Activated T-cell treated with anti-CD3 and anti-CD28 coated beads, Interleukin-2, amount 50 U/mL, for 24 hours (primary cell): Measurements from ENCODE around the gene EFHC1.

Experiments used
- DNase-seq: peaks from one replicate; pipeline ENCODE4 v3.0.0-alpha.2; 2020
- H3K27ac Mint-ChIP-seq: 2 replicates; pipeline ENCODE4 v1.8.0; 2020; ENCODE audit warnings: mild to moderate bottlenecking, mixed read lengths
- H3K27me3 Mint-ChIP-seq: 2 replicates; pipeline ENCODE4 v1.8.0; 2020; ENCODE audit warnings: mixed read lengths
- H3K36me3 Mint-ChIP-seq: 2 replicates; pipeline ENCODE4 v1.8.0; 2020; ENCODE audit warnings: low read depth, mixed read lengths
- H3K4me1 Mint-ChIP-seq: 2 replicates; pipeline ENCODE4 v1.8.0; 2020; ENCODE audit warnings: low read depth, mixed read lengths
- H3K4me3 Mint-ChIP-seq: 2 replicates; pipeline ENCODE4 v1.8.0; 2020; ENCODE audit warnings: mild to moderate bottlenecking, moderate library complexity, mixed read lengths
- H3K9me3 Mint-ChIP-seq: 2 replicates; pipeline ENCODE4 v1.8.0; 2020; ENCODE audit warnings: mixed read lengths

The EFHC1 gene

DNA sequence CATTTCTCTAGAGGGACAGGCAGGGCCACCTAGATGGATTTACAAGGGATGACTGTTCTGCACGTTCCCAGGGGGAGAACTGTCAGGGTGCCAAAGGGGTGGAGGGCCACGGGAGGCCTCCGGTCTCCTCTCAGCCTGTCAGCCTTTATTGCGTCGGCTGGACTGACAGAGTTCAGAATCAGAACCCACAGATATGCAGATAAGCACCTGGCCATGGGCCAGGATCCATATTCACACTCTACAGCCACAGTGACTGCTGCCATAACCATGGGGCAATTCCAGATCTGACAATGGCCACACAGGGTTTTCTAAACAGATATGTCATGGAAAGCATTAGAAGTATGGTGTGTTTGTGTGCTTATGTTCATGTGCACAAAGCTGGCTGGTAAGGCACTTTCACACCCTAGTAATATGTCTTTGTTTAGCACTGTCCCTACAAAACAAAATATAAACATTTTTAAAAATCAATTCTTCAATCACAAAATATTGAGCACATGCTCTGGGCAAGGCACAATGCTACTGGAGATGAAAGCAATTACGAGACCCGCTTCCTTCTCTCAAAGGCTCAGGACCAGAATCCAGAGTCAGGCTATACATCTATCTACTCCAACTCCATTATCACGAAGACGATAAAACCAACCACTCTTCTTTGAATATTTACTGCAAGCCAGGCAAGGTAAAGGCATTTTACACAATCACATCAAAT is 127.7 kb downstream of the EFHC1 start:
- no peak overlapping the region for H3K4me3 Mint-ChIP-seq
- no peaks in the 10 kb centered on the region for H3K27me3 Mint-ChIP-seq
- H3K9me3 Mint-ChIP-seq: no peaks in the 10 kb centered on the region
- no peak overlapping the region for H3K27ac Mint-ChIP-seq
- H3K36me3 Mint-ChIP-seq: no peaks in the 10 kb centered on the region
- no peak for DNase-seq
- H3K4me1 Mint-ChIP-seq: peaks cover 18% of the 10 kb centered on the region

- no peak overlapping the region for H3K27ac Mint-ChIP-seq
These were observed 128.2 kb downstream of the EFHC1 start for GRCh38 chr6:52548353-52548713.

GRCh38 chr6:52548999-52549398 is 128.9 kb downstream of the EFHC1 start:
- Mint-ChIP-seq H3K27me3 (no peaks in the 10 kb centered on the region), H3K9me3 (no peaks in the 10 kb centered on the region), H3K27ac (no peak overlapping the region), H3K4me3 (no peak overlapping the region), H3K36me3 (no peaks in the 10 kb centered on the region), H3K4me1 (peaks cover 24% of the 10 kb centered on the region)
- DNase-seq: no peak

More at GRCh38 chr6:52548353-52548713, 128.2 kb downstream of the EFHC1 start:
- no peaks in the 10 kb centered on the region for H3K27me3 Mint-ChIP-seq
- H3K9me3 Mint-ChIP-seq: no peaks in the 10 kb centered on the region
- H3K36me3 Mint-ChIP-seq: no peaks in the 10 kb centered on the region
- no peak for DNase-seq
- H3K4me3 Mint-ChIP-seq: no peak overlapping the region
- peaks cover 18% of the 10 kb centered on the region for H3K4me1 Mint-ChIP-seq

DNA sequence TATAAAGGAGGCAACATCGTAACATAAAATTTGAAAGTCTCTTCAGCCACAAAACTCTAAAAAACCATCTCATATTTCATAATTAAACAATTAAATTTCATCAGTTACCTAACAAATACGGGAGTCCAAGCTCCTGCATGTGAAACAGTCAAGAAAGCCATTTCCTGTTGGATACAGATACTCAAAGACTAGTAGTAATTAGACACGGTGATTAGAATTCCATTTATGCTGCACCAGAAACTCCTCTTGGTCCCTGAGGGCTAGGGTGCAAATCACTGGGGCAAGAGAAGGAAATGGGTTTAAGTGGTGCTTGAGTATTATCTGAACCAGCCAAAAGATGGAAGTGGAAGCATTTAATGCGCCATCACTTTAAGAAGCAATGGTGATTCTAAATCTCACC is 129.3 kb downstream of the EFHC1 start:
- H3K27me3 Mint-ChIP-seq: no peaks in the 10 kb centered on the region
- H3K4me3 Mint-ChIP-seq: no peak overlapping the region
- no peak for DNase-seq
- no peak overlapping the region for H3K27ac Mint-ChIP-seq
- peaks cover 24% of the 10 kb centered on the region for H3K4me1 Mint-ChIP-seq
- no peaks in the 10 kb centered on the region for H3K9me3 Mint-ChIP-seq
- H3K36me3 Mint-ChIP-seq: no peaks in the 10 kb centered on the region

DNA sequence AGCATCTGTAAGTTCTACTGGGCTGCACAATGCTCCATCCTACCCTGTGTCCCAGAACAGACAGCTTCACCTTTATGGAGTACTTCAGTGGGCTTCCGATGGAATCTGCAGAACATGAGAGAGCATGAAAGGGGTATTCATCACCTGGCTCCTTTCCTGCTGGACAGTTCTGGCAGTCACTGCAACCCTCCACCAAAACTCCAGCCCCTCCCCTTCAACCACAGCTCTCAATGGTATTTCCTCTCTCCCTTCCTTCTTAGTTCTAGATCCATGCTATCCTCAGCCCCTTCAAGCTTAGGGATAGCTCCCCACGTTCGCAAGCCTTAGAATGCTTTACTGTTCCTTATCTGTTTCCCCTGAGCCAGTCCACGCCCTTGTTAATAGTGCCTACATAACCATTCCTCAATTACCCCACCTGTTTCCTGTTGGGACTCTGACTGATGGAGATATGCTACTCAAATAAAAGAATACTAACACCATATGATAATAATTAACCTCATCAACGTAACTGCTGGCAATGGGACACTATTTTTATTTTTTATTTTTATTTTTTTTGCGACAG is 130.0 kb downstream of the EFHC1 start:
- no peak for DNase-seq
- no peak overlapping the region for H3K4me3 Mint-ChIP-seq
- no peaks in the 10 kb centered on the region for H3K27me3 Mint-ChIP-seq
- H3K36me3 Mint-ChIP-seq: no peaks in the 10 kb centered on the region
- H3K4me1 Mint-ChIP-seq: peaks cover 27% of the 10 kb centered on the region
- H3K9me3 Mint-ChIP-seq: no peaks in the 10 kb centered on the region
- no peak overlapping the region for H3K27ac Mint-ChIP-seq

DNA sequence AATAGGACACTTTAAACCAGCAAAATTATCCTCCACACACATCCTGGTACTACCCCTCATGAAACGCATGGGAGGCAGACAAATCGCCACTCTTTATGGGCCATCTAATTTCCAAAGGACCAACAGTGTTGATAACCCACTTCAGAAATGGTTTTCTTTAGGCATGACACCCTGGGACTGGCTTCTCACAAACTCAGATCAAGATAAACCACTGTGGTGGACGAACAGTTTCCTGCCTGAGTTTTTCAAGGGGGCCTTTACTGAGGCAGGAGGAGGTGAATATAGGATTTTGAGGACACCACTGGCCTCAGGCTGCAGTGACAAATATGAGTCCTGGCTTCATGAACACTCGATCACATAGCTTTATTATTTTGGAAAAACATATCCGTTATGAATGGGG is 130.7 kb downstream of the EFHC1 start:
- H3K27me3 Mint-ChIP-seq: no peaks in the 10 kb centered on the region
- H3K4me3 Mint-ChIP-seq: no peak overlapping the region
- no peaks in the 10 kb centered on the region for H3K9me3 Mint-ChIP-seq
- no peak for DNase-seq
- H3K36me3 Mint-ChIP-seq: no peaks in the 10 kb centered on the region
- H3K4me1 Mint-ChIP-seq: peaks cover 27% of the 10 kb centered on the region
- H3K27ac Mint-ChIP-seq: no peak overlapping the region

DNA sequence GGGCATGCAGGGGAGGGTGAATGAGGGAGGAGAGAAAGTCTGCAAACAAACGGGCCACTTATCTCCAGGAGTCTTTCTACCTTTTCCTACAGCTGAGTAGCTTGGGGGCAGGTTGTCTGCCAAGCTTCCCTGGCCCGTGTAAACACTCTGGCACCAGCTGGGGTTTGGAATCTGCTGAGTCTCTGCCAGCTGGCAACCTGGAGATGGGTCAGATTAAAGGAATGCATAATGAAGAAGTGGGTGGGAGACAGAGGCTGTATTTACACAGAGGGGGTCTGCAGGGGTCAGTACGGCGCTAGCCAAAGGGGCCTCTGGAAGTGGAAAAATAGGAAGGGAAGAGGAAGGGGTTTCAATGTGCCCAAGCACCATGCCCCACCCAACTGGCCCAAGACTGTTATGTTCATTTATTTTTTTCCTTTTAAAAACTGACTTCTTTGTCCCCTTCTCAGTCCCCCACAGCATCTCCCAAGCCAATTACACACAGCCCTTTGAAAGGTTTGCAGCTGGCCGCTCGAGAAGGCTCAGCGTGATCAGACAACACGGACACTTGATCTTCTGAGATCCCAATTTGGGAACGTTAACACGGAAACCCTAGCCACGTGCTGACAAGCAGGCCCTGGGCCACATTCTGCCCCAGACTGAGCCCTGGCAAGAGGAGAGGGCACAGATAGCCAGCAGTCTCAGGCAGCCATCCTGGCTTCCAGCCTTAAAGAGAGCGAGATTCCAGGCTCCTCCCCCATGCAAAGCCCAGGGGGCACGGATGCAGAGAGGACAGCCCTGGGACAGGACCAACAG is 131.5 kb downstream of the EFHC1 start:
- no peaks in the 10 kb centered on the region for H3K9me3 Mint-ChIP-seq
- no peak overlapping the region for H3K27ac Mint-ChIP-seq
- H3K4me1 Mint-ChIP-seq: peaks cover 22% of the 10 kb centered on the region
- no peak for DNase-seq
- H3K27me3 Mint-ChIP-seq: no peaks in the 10 kb centered on the region
- H3K4me3 Mint-ChIP-seq: no peak overlapping the region
- H3K36me3 Mint-ChIP-seq: no peaks in the 10 kb centered on the region

DNA sequence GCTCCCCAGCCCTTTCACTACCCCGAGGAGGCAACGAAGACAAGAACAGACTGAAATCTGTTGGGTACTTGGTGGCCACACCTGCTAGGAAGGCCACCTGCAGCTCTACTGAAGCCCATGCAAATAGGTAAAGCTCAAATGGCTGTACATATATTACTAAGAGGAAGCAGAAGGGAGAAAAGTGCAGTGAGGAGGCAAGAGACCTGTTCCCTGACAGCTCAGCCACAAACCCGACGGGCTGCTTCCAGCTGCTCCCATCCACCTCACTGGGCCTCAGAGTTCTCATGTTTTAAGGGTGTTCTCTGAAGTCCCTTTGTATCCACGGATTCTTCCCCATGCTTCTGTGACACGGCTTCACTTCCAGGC is 132.1 kb downstream of the EFHC1 start:
- Mint-ChIP-seq H3K27me3 (no peaks in the 10 kb centered on the region), H3K36me3 (no peaks in the 10 kb centered on the region), H3K4me1 (peaks cover 20% of the 10 kb centered on the region), H3K9me3 (no peaks in the 10 kb centered on the region), H3K27ac (no peak overlapping the region), H3K4me3 (no peak overlapping the region)
- no peak for DNase-seq

DNA sequence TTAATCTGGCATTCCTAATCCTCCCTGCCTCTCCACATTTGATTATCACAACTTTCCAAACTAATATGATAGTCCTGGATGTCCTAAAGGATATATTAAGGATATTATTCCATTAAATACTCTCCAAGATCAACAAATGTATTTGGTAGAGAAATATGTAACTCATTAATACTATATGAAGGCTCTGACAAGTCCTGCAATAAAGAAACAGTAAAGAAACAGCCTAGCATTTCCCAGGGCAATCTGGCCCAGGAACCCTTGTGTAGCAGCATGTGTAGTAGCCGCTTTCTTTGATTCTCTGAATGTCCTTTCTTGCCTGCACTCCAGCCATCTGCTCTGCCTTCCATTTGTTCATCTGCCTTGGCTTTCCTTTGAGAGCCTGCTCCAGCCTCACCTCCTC is 133.0 kb downstream of the EFHC1 start:
- H3K27ac Mint-ChIP-seq: no peak overlapping the region
- no peak for DNase-seq
- no peak overlapping the region for H3K4me3 Mint-ChIP-seq
- peaks cover 18% of the 10 kb centered on the region for H3K4me1 Mint-ChIP-seq
- H3K36me3 Mint-ChIP-seq: no peaks in the 10 kb centered on the region
- H3K9me3 Mint-ChIP-seq: no peaks in the 10 kb centered on the region
- no peaks in the 10 kb centered on the region for H3K27me3 Mint-ChIP-seq

- Mint-ChIP-seq H3K27ac (no peak overlapping the region), H3K27me3 (no peaks in the 10 kb centered on the region), H3K9me3 (no peaks in the 10 kb centered on the region), H3K4me3 (no peak overlapping the region), H3K4me1 (peaks cover 16% of the 10 kb centered on the region), H3K36me3 (no peaks in the 10 kb centered on the region)
- no peak for DNase-seq
These were observed 133.6 kb downstream of the EFHC1 start for GRCh38 chr6:52553719-52554118.

- no peak for DNase-seq
- H3K27me3 Mint-ChIP-seq: no peaks in the 10 kb centered on the region
- H3K9me3 Mint-ChIP-seq: no peaks in the 10 kb centered on the region
- H3K4me1 Mint-ChIP-seq: peaks cover 16% of the 10 kb centered on the region
- H3K27ac Mint-ChIP-seq: no peak overlapping the region
- no peaks in the 10 kb centered on the region for H3K36me3 Mint-ChIP-seq
- no peak overlapping the region for H3K4me3 Mint-ChIP-seq
These were observed 134.6 kb downstream of the EFHC1 start for GRCh38 chr6:52554684-52555280.

DNA sequence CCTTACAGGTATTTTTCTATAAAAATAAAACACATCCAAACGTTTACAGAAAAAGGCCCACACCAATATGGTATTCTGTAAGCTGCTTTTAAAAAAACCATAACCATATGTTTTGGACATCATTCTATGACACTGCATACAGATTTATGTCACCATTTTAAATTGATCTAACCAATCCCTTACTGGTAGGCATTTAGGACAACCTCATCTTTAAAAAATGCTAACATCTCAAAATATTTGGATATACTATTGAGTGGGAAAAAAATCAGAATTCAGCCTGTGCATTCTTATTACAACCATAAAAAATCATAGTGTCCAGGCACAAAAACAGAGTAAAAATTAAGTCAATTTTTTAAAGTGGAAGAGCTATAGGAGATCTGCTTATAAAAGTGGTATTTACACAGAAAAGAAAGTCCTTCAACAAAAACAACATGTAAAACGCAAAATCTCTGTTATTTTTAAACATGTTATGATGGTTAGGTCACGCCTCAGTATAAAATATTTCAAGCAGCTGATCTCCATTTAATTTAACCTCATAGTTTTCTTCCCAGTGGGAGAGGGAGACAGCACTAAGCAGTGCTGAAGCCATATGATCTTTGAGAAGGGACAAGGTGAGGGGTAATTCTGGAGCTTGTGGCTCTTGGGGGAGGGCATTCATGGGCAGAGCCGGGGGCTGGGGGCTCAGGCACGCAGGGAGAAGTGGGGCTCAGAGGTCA is 135.5 kb downstream of the EFHC1 start:
- H3K9me3 Mint-ChIP-seq: no peaks in the 10 kb centered on the region
- no peak overlapping the region for H3K27ac Mint-ChIP-seq
- H3K4me3 Mint-ChIP-seq: no peak overlapping the region
- no peak for DNase-seq
- no peaks in the 10 kb centered on the region for H3K27me3 Mint-ChIP-seq
- H3K4me1 Mint-ChIP-seq: peaks cover 14% of the 10 kb centered on the region
- no peaks in the 10 kb centered on the region for H3K36me3 Mint-ChIP-seq

DNA sequence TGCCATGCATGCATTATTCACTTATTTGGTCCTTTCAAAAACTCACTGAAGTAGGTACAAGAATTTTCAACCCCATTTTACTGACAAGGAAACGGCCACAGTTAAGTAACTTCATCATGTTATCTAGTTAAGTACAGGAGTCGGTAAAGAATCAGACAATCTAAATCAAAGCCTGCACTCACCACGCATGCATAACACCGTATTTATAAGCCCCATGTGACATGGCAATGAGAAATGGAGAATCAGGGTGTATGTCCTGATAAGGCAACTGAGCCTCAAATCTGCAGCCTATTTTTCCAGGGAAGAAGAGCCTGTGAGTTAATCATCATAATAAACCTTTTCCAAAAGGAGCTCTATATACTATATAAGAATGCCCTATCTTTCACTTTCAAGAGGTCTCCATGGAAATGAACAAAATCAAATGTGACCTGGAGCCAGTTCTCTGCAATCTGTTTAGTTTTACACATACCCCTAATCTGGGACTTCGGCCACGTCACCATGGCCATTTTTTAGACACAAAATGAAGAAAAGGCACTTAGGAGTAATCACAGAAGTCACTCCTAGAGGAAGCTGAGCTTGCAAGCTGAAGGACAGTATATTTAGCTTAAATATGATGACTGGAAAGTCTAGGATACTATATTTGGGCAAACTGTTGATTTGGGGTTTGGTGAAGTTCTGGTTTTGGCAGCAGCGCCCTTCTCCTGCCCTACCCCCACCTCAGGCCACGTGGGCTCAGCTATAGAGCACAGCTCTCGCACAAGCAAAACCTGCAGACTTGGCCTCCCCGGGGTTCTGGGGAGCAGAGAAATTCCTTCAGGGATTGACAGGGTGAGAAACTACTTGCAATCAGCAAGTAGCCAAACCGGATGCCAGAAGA is 137.5 kb downstream of the EFHC1 start:
- DNase-seq: no peak
- H3K27ac Mint-ChIP-seq: no peak overlapping the region

More for the DNA sequence above, 137.5 kb downstream of the EFHC1 start:
- Mint-ChIP-seq H3K9me3 (no peaks in the 10 kb centered on the region), H3K27me3 (no peaks in the 10 kb centered on the region), H3K4me1 (peaks cover 12% of the 10 kb centered on the region), H3K4me3 (no peak overlapping the region), H3K36me3 (no peaks in the 10 kb centered on the region)
